ENCODE measurements around the gene CD9.

Gene CD9

GRCh38 chr12:6277982-6278438 is 77.8 kb downstream of the CD9 start:
- no peak for TF ChIP-seq ZFX (IDR thresholded peaks at IDR 0.05)
- TF ChIP-seq, protein P1, sequence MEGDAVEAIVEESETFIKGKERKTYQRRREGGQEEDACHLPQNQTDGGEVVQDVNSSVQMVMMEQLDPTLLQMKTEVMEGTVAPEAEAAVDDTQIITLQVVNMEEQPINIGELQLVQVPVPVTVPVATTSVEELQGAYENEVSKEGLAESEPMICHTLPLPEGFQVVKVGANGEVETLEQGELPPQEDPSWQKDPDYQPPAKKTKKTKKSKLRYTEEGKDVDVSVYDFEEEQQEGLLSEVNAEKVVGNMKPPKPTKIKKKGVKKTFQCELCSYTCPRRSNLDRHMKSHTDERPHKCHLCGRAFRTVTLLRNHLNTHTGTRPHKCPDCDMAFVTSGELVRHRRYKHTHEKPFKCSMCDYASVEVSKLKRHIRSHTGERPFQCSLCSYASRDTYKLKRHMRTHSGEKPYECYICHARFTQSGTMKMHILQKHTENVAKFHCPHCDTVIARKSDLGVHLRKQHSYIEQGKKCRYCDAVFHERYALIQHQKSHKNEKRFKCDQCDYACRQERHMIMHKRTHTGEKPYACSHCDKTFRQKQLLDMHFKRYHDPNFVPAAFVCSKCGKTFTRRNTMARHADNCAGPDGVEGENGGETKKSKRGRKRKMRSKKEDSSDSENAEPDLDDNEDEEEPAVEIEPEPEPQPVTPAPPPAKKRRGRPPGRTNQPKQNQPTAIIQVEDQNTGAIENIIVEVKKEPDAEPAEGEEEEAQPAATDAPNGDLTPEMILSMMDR (conservative IDR thresholded peaks at IDR 0.05) = no peak
- H3K27ac ChIP-seq = peak overlapping the region; percentile 95

DNA sequence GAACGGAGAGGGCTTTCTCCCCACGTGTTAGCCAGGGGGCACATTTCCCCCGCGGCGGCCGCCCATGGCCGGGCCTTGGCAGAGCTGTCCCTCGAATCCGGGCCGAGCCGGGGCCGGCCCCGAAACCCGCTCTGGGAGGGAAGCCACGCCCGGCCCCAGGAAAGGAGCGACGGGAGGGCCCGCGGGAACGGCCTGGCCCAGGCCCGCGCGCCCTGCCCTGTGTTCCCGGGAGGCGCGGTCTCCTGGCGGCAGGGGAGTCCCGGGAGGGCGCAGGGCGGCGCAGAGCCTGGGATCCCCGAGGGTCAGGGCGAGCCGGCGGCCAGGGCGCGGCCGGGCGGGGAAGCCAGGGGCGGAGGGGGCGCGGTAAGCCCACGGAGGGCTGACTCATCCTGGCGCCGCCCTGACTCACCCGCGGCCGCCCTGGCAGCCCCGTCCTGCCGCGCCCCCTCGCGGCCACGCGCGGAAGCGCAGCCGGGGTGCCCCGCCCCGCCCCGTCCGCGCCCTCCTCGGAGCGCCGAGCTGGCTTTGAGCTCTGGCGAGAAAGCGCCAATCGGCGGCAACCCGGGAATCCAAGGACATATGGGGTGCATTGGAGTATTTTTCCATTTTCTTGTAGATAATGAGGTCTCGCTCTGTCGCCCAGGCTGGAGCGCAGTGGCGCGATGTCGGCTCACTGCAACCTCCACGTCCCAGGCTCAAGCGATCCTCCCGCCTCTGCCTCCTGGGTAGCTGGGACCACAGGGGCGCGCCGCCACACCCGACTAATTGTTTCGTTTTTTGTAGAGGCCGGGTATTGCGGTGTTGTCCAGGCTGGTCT is 78.4 kb downstream of the CD9 start:
- peak overlapping the region; percentile 95 for H3K27ac ChIP-seq
- TF ChIP-seq ZFX (IDR thresholded peaks at IDR 0.05) = peak; percentile 76; the same call in 1 of the 2 replicates
- TF ChIP-seq, protein P1 (conservative IDR thresholded peaks at IDR 0.05) = peak; percentile 99

- TF ChIP-seq ZFX (IDR thresholded peaks at IDR 0.05) = no peak
- TF ChIP-seq, protein P1 (conservative IDR thresholded peaks at IDR 0.05) = no peak
- peak overlapping the region; percentile 95 for H3K27ac ChIP-seq
These were observed 79.0 kb downstream of the CD9 start for GRCh38 chr12:6279256-6279628.

DNA sequence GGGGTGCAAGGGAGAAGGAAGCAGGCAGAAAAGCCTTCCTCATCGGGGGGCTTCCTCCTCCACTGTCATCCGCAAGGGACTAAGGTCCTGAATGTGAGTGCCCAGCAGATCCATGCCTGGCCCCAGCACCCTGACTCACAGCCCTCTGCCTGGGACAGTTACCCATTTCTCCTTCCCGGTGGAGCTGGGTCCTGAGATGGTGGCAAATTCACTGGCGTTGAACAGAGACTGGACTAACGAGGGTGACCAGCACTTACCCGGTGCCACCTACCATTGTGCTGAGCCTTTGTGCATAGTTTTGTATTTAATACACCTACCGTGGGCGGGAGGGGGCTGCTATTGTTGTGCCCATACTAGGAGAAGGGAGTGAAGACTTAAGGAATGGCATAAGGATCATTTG is 79.4 kb downstream of the CD9 start:
- no peak for TF ChIP-seq ZFX (IDR thresholded peaks at IDR 0.05)
- TF ChIP-seq, protein P1 (conservative IDR thresholded peaks at IDR 0.05) = no peak
- H3K27ac ChIP-seq = peak overlapping the region; percentile 95

DNA sequence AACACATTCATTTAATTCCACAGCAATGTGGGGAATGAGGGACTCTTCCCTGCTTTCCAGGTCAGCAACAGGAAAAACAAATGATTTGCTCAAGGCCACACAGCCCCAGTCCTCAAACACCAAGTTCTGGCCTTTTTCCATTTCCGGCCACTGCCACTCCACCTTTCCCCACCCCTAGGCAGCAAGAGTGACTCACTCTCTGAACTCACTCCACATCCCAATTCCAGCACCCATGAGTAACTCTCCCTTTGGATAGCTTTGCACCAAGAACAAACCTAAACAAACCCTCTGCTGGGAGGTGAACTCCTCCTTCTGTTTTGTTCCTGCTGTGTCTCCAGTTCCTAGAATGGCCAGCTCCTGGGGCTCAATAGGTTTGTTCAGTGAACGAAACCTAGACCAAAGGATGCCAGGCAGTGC is 79.9 kb downstream of the CD9 start:
- H3K27ac ChIP-seq = peak overlapping the region; percentile 95
- TF ChIP-seq, protein P1 (conservative IDR thresholded peaks at IDR 0.05) = no peak
- TF ChIP-seq ZFX (IDR thresholded peaks at IDR 0.05) = no peak

DNA sequence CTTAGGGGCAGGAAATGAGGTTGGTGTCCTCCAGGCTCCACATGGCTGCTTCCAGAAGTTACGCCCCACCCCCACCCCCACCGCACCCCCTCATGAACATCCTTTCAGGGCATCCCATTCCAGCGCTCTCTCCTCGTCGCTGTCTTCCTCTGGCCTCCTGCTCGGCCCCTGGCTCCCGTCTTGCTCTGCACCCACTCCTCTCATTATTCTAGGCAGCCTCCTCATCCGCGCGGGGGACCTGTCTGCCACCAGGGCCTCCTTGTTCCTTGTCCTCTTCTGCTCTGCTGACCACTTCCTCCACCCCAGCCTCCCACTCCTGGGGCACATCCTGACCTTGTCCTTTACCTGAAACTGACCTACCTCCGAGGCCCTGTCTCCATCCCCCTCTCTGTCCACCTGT is 80.5 kb downstream of the CD9 start:
- TF ChIP-seq, protein P1 (conservative IDR thresholded peaks at IDR 0.05) = no peak
- no peak for TF ChIP-seq ZFX (IDR thresholded peaks at IDR 0.05)
- H3K27ac ChIP-seq = peak overlapping the region; percentile 95

DNA sequence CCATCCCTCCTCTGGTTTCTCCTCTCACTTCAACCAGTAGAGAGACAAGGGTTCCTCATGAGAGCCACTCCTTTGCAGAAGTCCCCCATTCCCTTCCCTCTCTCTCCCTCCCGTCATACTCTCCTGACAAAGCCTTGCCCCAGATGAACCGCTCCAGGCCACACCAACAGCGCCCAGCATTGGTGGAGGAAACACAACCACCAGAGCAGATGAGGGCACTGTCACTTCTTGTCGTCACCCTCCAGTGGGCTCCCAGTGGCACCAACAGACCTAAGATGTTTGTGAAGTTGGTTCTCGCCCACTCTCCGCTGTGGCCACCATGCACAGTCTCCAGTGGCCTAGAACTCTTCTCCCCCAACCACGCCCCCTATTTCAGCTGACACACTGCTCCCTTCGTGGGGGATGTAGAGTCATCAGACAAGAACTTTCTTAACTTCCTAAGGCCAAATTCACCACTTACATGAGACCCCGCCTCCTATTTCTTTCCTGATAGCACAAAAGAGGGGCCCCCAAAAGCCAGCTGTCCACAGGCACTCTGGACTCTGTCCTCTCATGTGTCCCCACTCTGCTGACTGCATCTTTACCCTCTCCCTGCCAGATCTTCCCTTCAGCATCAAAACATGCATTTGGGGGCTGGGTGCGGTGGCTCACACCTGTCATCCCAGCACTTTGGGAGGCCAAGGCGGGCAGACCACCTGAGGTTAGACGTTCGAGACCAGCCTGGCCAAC is 81.0 kb downstream of the CD9 start:
- TF ChIP-seq, protein P1 (conservative IDR thresholded peaks at IDR 0.05) = no peak
- no peak for TF ChIP-seq ZFX (IDR thresholded peaks at IDR 0.05)
- H3K27ac ChIP-seq = peak overlapping the region; percentile 95
